ENCODE results near the gene TAF7L. TPM values are rescaled to one million over a fixed set of nuclear protein-coding genes. Genes with fewer than 3 reads are reported as not detected.

Gene TAF7L
- polyA plus RNA-seq, 2 of the 4 experiments (the other 2 are of a cell fraction), result 0.08 to 0.13 TPM

Small RNA genes lying within 50 kb of the gene (small RNA-seq; reads per million reads assigned to genes)
- 0 reads per million in 6 experiments for gene RNU6-934P

Other genes with a start within 250 kb of the TAF7L start
- 29.1 and 30.9 TPM in 2 replicates for gene TRMT2B, start 239.2 kb downstream of the TAF7L start, polyA plus RNA-seq (2011; rRNA removed)
- 14.2 to 15.0 TPM (median 14.3 TPM) in 3 replicates for gene TRMT2B, start 239.2 kb downstream of the TAF7L start, polyA plus RNA-seq (2017; fragmentation: RNase III; extraction: RNeasy Plus Mini Kit Qiagen cat#74134 plus additional on column Dnase treatment)
- 0.05 TPM in 1 of 2 replicates, not detected in the other for gene TMEM35A, start 212.5 kb downstream of the TAF7L start, polyA plus RNA-seq (2011; rRNA removed)
- not detected in 3 replicates for gene TMEM35A, start 212.5 kb downstream of the TAF7L start, polyA plus RNA-seq (2017; fragmentation: RNase III; extraction: RNeasy Plus Mini Kit Qiagen cat#74134 plus additional on column Dnase treatment)
- 20.7 and 20.9 TPM in 2 replicates for gene CENPI, start 193.1 kb downstream of the TAF7L start, polyA plus RNA-seq (2011; rRNA removed)
- gene CENPI, start 193.1 kb downstream of the TAF7L start, polyA plus RNA-seq (2017; fragmentation: RNase III; extraction: RNeasy Plus Mini Kit Qiagen cat#74134 plus additional on column Dnase treatment), result 17.7 to 19.5 TPM (median 18.4 TPM) in 3 replicates
- gene DRP2, start 71.5 kb downstream of the TAF7L start, polyA plus RNA-seq (2011; rRNA removed), result 0.62 and 0.66 TPM in 2 replicates
- 0.36 to 0.58 TPM (median 0.45 TPM) in 3 replicates for gene DRP2, start 71.5 kb downstream of the TAF7L start, polyA plus RNA-seq (2017; fragmentation: RNase III; extraction: RNeasy Plus Mini Kit Qiagen cat#74134 plus additional on column Dnase treatment)
- 22.2 and 24.5 TPM in 2 replicates for gene TIMM8A, start 57.4 kb upstream of the TAF7L start, polyA plus RNA-seq (2011; rRNA removed)
- gene TIMM8A, start 57.4 kb upstream of the TAF7L start, polyA plus RNA-seq (2017; fragmentation: RNase III; extraction: RNeasy Plus Mini Kit Qiagen cat#74134 plus additional on column Dnase treatment), result 34.2 to 38.7 TPM (median 36.8 TPM) in 3 replicates
- gene BTK, start 94.9 kb upstream of the TAF7L start, polyA plus RNA-seq (2011; rRNA removed), result 0.05 and 0.26 TPM in 2 replicates
- gene BTK, start 94.9 kb upstream of the TAF7L start, polyA plus RNA-seq (2017; fragmentation: RNase III; extraction: RNeasy Plus Mini Kit Qiagen cat#74134 plus additional on column Dnase treatment), result 0.05 to 0.20 TPM (median 0.18 TPM) in 3 replicates
- 2,853 and 3,171 TPM in 2 replicates for gene RPL36A, start 99.7 kb upstream of the TAF7L start, polyA plus RNA-seq (2011; rRNA removed)
- 2,347 to 2,811 TPM (median 2,529 TPM) in 3 replicates for gene RPL36A, start 99.7 kb upstream of the TAF7L start, polyA plus RNA-seq (2017; fragmentation: RNase III; extraction: RNeasy Plus Mini Kit Qiagen cat#74134 plus additional on column Dnase treatment)
- 184 and 186 TPM in 2 replicates for gene GLA, start 116.6 kb upstream of the TAF7L start, polyA plus RNA-seq (2011; rRNA removed)
- gene GLA, start 116.6 kb upstream of the TAF7L start, polyA plus RNA-seq (2017; fragmentation: RNase III; extraction: RNeasy Plus Mini Kit Qiagen cat#74134 plus additional on column Dnase treatment), result 136 to 148 TPM (median 147 TPM) in 3 replicates
- 50.1 and 55.4 TPM in 2 replicates for gene HNRNPH2, start 116.9 kb upstream of the TAF7L start, polyA plus RNA-seq (2011; rRNA removed)
- gene HNRNPH2, start 116.9 kb upstream of the TAF7L start, polyA plus RNA-seq (2017; fragmentation: RNase III; extraction: RNeasy Plus Mini Kit Qiagen cat#74134 plus additional on column Dnase treatment), result 74.9 to 88.0 TPM (median 86.5 TPM) in 3 replicates
- gene ARMCX4, start 194.1 kb upstream of the TAF7L start, polyA plus RNA-seq (2011; rRNA removed), result 1.3 and 1.4 TPM in 2 replicates
- 1.2 to 2.0 TPM (median 1.6 TPM) in 3 replicates for gene ARMCX4, start 194.1 kb upstream of the TAF7L start, polyA plus RNA-seq (2017; fragmentation: RNase III; extraction: RNeasy Plus Mini Kit Qiagen cat#74134 plus additional on column Dnase treatment)